Right lobe of liver (tissue), 6 donors: ENCODE measurements around the gene CREB3. TPM values are rescaled to one million over a fixed set of nuclear protein-coding genes. Genes with fewer than 3 reads are reported as not detected.

Experiments used
- ATAC-seq, 4 donors: fragments of 200-7000 bp; cut with Tn5 transposase; one replicate each; pipeline ENCODE4 v1.9.1; 2020; ENCODE audit warnings: mild to moderate bottlenecking in 4 of 4, moderate library complexity in 4 of 4
- DNase-seq, 3 donors: peaks; one replicate each; pipeline ENCODE4 v3.0.0-alpha.2; 2020
- H3K27ac ChIP-seq, 3 donors: fragments of 200-600 bp; one replicate each; pipeline ENCODE4 v1.8.0; 2022
- H3K27me3 ChIP-seq, 2 donors: fragments of 200-600 bp; one replicate each; pipeline ENCODE4 v1.8.0; 2022
- H3K36me3 ChIP-seq, 4 donors: fragments of 200-600 bp; sonication (generic) in 1 of 4; one replicate each; pipeline versions ENCODE4 v1.5.1 to v1.8.0; 2017 to 2022; ENCODE audit warnings: control low read depth in 1 of 4
- H3K4me1 ChIP-seq, 4 donors: fragments of 200-600 bp; sonication (generic) in 1 of 4; one replicate each; pipeline versions ENCODE4 v1.5.1 to v1.8.0; 2017 to 2022; ENCODE audit warnings: control low read depth in 1 of 4
- H3K4me3 ChIP-seq, 3 donors: fragments of 200-600 bp; one replicate each; pipeline ENCODE4 v1.8.0; 2022
- H3K9me3 ChIP-seq, 4 donors: fragments of 200-600 bp; sonication (generic) in 1 of 4; one replicate each; pipeline versions ENCODE4 v1.5.1 to v1.8.0; 2017 to 2022; ENCODE audit warnings: control low read depth in 1 of 4
- CTCF ChIP-seq, 4 donors: fragments of 200-600 bp in 3 of 4; fragments of 450-650 bp in 1 of 4; IDR thresholded peaks; one replicate each; pipeline versions ENCODE4 v1.5.1 to v1.8.0; 2016 to 2022; ENCODE audit warnings: antibody characterized with exemption in 4 of 4, mild to moderate bottlenecking in 2 of 4
- POLR2A ChIP-seq: fragments of 450-650 bp; IDR thresholded peaks from one replicate; pipeline ENCODE4 v1.6.1; 2017; ENCODE audit warnings: antibody characterized with exemption, mild to moderate bottlenecking
- WGBS: methylation state at CpG from one replicate; pipeline ENCODE4 v1.1.6; 2018; ENCODE audit warnings: low coverage, low lambda C conversion rate; ENCODE audit not compliant: insufficient coverage; ENCODE audit errors: missing lambda C conversion rate; 5-methylcytosine and 5-hydroxymethylcytosine counted together
- intact Hi-C, 2 donors: fragments of 100-400 bp; cut with DNase I; formaldehyde crosslinking; loops; one replicate each; pipeline versions ENCODE4 v1.11.2 to v1.14.1; 2022
- total RNA-seq, 6 experiments: library from RNA; depleted of rRNA in 2 of 6; stranded (reverse); fragments of >200 nt in 2 of 6; fragmentation: NEBNext Ultra II Directional in 3 of 6; extraction: Animal tissue kit (Norgen Biotek cat#: 25700) in 3 of 6; gene quantifications; one replicate each; pipeline versions ENCODE4 v1.1.0 to v1.2.4, GENCODE V29; 2016 to 2023
- donor health status: DM: no; HTN: yes; CAD: no.
- donor health status: DM: no; HTN: no; CAD: no.
- donor health status: DM: no; HTN: no; CAD: no.
- donor health status: DM: no; HTN: yes; CAD: no.
- donor health status: DM: no; HTN: yes; CAD: no.

CREB3 gene
- total RNA-seq, 6 experiments from 2014 or later: 12.1 to 35.2 (median 17.8) TPM

- Histone ChIP-seq H3K27me3 (no peaks in the 10 kb centered on the region), H3K4me3 (no peak overlapping the region), H3K36me3 (no peaks in the 10 kb centered on the region), H3K4me1 (peaks cover 0 to 18% (median 6%) of the 10 kb centered on the region in 4 donors), H3K9me3 (no peaks in the 10 kb centered on the region), H3K27ac (no peak overlapping the region)
- ATAC-seq: no peak
- TF ChIP-seq POLR2A (no peak), CTCF (IDR thresholded peaks at IDR 0.05) (no peak)
- WGBS: 98% methylated on average over 4 of the region's 4 CpGs
- intact Hi-C loops: no loop called here
- no peak for DNase-seq
These were observed 27.3 kb downstream of the CREB3 start for GRCh38 chr9:35759795-35760194.

- Histone ChIP-seq H3K9me3 (no peaks in the 10 kb centered on the region), H3K4me1 (peaks cover 0 to 18% (median 6%) of the 10 kb centered on the region in 4 donors), H3K27ac (no peak overlapping the region), H3K36me3 (no peaks in the 10 kb centered on the region), H3K4me3 (no peak overlapping the region), H3K27me3 (no peaks in the 10 kb centered on the region)
- ATAC-seq: no peak
- WGBS: 55% methylated on average over 1 of the region's 2 CpGs
- DNase-seq: no peak
- intact Hi-C loops: no loop called here
- TF ChIP-seq POLR2A (no peak), CTCF (IDR thresholded peaks at IDR 0.05) (no peak)
These were observed 28.2 kb downstream of the CREB3 start for GRCh38 chr9:35760651-35761050.

GRCh38 chr9:35763181-35763580, 30.7 kb downstream of the CREB3 start:
- no peaks in the 10 kb centered on the region for H3K9me3 ChIP-seq
- H3K27ac ChIP-seq: no peak overlapping the region
- ATAC-seq (no peak), DNase-seq (no peak)
- H3K36me3 ChIP-seq: no peaks in the 10 kb centered on the region
- H3K4me3 ChIP-seq: no peak overlapping the region
- no peaks in the 10 kb centered on the region for H3K27me3 ChIP-seq
- 97% methylated on average over 2 of the region's 2 CpGs for WGBS
- intact Hi-C loops: no loop called here
- TF ChIP-seq POLR2A (no peak), CTCF (IDR thresholded peaks at IDR 0.05) (no peak)
- H3K4me1 ChIP-seq: peaks cover 0 to 10% (median 3%) of the 10 kb centered on the region in 4 donors

GRCh38 chr9:35763803-35764202, 31.3 kb downstream of the CREB3 start:
- TF ChIP-seq POLR2A: no peak
- TF ChIP-seq CTCF (IDR thresholded peaks at IDR 0.05): no peak
- intact Hi-C loops: no loop called here
- H3K9me3 ChIP-seq: no peaks in the 10 kb centered on the region
- H3K4me1 ChIP-seq: peaks cover 0 to 4% (median 0%) of the 10 kb centered on the region in 4 donors
- DNase-seq (no peak), ATAC-seq (no peak)
- no peak overlapping the region for H3K27ac ChIP-seq
- WGBS: 100% methylated on average over 1 of the region's 1 CpG
- no peaks in the 10 kb centered on the region for H3K27me3 ChIP-seq
- H3K36me3 ChIP-seq: no peaks in the 10 kb centered on the region
- no peak overlapping the region for H3K4me3 ChIP-seq

GRCh38 chr9:35766997-35767396, 34.5 kb downstream of the CREB3 start:
- no peaks in the 10 kb centered on the region for H3K27me3 ChIP-seq
- DNase-seq (no peak), ATAC-seq (no peak)
- WGBS: 100% methylated on average over 2 of the region's 2 CpGs
- H3K9me3 ChIP-seq: no peaks in the 10 kb centered on the region
- intact Hi-C loops: no loop called here
- TF ChIP-seq POLR2A: no peak
- TF ChIP-seq CTCF (IDR thresholded peaks at IDR 0.05): no peak
- no peaks in the 10 kb centered on the region for H3K36me3 ChIP-seq
- peaks cover 0 to 17% (median 9%) of the 10 kb centered on the region in 4 donors for H3K4me1 ChIP-seq
- H3K4me3 ChIP-seq: no peak overlapping the region
- H3K27ac ChIP-seq: no peak overlapping the region
